NCI-H2107 treated with DMSO at 0.1 percent for 48 hours (cell line): ENCODE results near the gene ZNF792.
"Not testable (repeated sequence)": the region's sequence is repeated elsewhere in the genome, so short reads cannot be mapped to it uniquely, and the experiment has no call there.

Experiments used
- DNase-seq: peaks from one replicate; lab custom pipeline; 2025; ENCODE audit not compliant: unreplicated experiment; lab: John Stamatoyannopoulos, UW

ZNF792 gene

GRCh38 chr19:34926685-34927375 is 37.2 kb downstream of the ZNF792 start, which contains the start of gene ZNF30:
Gene ZNF30 (plus strand): TSS chr19:34926903. CDS start chr19:34929948, 3,045 bp downstream.
- DNase-seq, result no peak

- no peak for DNase-seq
Observed at GRCh38 chr19:34926361-34926684, 37.7 kb downstream of the ZNF792 start.

GRCh38 chr19:34925278-34925855 is 38.7 kb downstream of the ZNF792 start:
- no peak for DNase-seq

- not testable (repeated sequence) for DNase-seq
Observed at GRCh38 chr19:34920090-34920786, 43.8 kb downstream of the ZNF792 start.

- no peak for DNase-seq
Observed at GRCh38 chr19:34918190-34918589, 45.8 kb downstream of the ZNF792 start.

- DNase-seq, result not testable (repeated sequence)
Observed at GRCh38 chr19:34917144-34917543, 46.9 kb downstream of the ZNF792 start.

- DNase-seq, result no peak
Observed at GRCh38 chr19:34910770-34911169, 53.3 kb downstream of the ZNF792 start.
